Upper lobe of left lung (tissue), 6 donors: ENCODE data around the gene MFAP4. TPM values are rescaled to one million over a fixed set of nuclear protein-coding genes. Genes with fewer than 3 reads are reported as not detected.

ENCODE experiments used
- ATAC-seq, 2 donors: fragments of 200-7000 bp; cut with Tn5 transposase; one replicate each; pipeline ENCODE4 v1.9.1; 2022; ENCODE audit warnings: mild to moderate bottlenecking in 2 of 2, moderate library complexity in 2 of 2; ENCODE audit not compliant: low FRiP score in 2 of 2
- DNase-seq, 2 donors: peaks; one replicate each; pipeline ENCODE4 v3.0.0-alpha.2; 2019 to 2020
- H3K27ac ChIP-seq, 4 donors: fragments of 200-600 bp; sonication (generic); one replicate each; pipeline ENCODE4 v1.5.1; 2016 to 2019
- H3K27me3 ChIP-seq, 4 donors: fragments of 200-600 bp; sonication (generic); one replicate each; pipeline ENCODE4 v1.5.1; 2017 to 2019
- H3K36me3 ChIP-seq, 4 donors: fragments of 200-600 bp; sonication (generic); one replicate each; pipeline ENCODE4 v1.5.1; 2016 to 2019
- H3K4me1 ChIP-seq, 4 donors: fragments of 200-600 bp; sonication (generic); one replicate each; pipeline ENCODE4 v1.5.1; 2018 to 2019
- H3K4me3 ChIP-seq, 4 donors: fragments of 200-600 bp; sonication (generic); one replicate each; pipeline ENCODE4 v1.5.1; 2017 to 2019; ENCODE audit warnings: mild to moderate bottlenecking in 2 of 4, moderate library complexity in 1 of 4
- H3K9me3 ChIP-seq, 4 donors: fragments of 200-600 bp; sonication (generic); one replicate each; pipeline ENCODE4 v1.5.1; 2018 to 2019
- EP300 ChIP-seq, 4 donors: sonication (generic); formaldehyde crosslinking; IDR thresholded peaks; one replicate each; pipeline ENCODE4 v1.5.1; 2017; ENCODE audit warnings: antibody characterized with exemption in 4 of 4, control low read depth in 2 of 4
- POLR2A ChIP-seq, 4 donors: fragments of 450-650 bp; IDR thresholded peaks; one replicate each; pipeline ENCODE4 v1.5.1; 2016 to 2017; ENCODE audit warnings: antibody characterized with exemption in 4 of 4, mild to moderate bottlenecking in 2 of 4
- POLR2AphosphoS5 ChIP-seq, 2 donors: sonication (generic); formaldehyde crosslinking; IDR thresholded peaks; one replicate each; pipeline ENCODE4 v1.5.1; 2017; ENCODE audit warnings: antibody characterized with exemption in 2 of 2
- WGBS, 2 donors: methylation state at CpG; one replicate each; pipeline ENCODE4 v1.1.5; 2017 to 2018; 5-methylcytosine and 5-hydroxymethylcytosine counted together
- total RNA-seq, 6 donors: library from RNA; depleted of rRNA in 4 of 6; stranded (reverse); fragments of >200 nt in 4 of 6; gene quantifications; one replicate each; pipeline versions ENCODE4 v1.1.0 to v1.2.1, GENCODE V29; 2016 to 2021
- TF ChIP-seq, protein P1 (sequence below), 6 experiments: fragments of 450-650 bp in 4 of 6; fragments of 200-600 bp in 2 of 6; sonication (generic) in 2 of 6; IDR thresholded peaks; one replicate each; pipeline ENCODE4 v1.5.1; 2016 to 2019; ENCODE audit warnings: antibody characterized with exemption in 6 of 6
- donor health status: DM: no; HTN: no; CAD: no; lungs with moderate emphysema.
- donor health status: DM: no; HTN: yes; CAD: no; lungs with severe emphysema.

MFAP4 gene
- total RNA-seq, 6 donors from 2014 or later, result 24.1 to 280 (median 175) TPM

- 90 to 91% methylated on average over 9 of the region's 9 CpGs for WGBS, 2 donors
- Histone ChIP-seq H3K36me3 (no peaks in the 10 kb centered on the region), H3K9me3 (no peaks in the 10 kb centered on the region), H3K4me1 (peaks cover 28 to 40% (median 32%) of the 10 kb centered on the region in 4 donors), H3K4me3 (no peak overlapping the region), H3K27ac (no peak overlapping the region), H3K27me3 (no peaks in the 10 kb centered on the region)
- TF ChIP-seq POLR2A (IDR thresholded peaks at IDR 0.05) (no peak), EP300 (IDR thresholded peaks at IDR 0.05) (no peak), POLR2AphosphoS5 (IDR thresholded peaks at IDR 0.05) (no peak)
- TF ChIP-seq, protein P1, sequence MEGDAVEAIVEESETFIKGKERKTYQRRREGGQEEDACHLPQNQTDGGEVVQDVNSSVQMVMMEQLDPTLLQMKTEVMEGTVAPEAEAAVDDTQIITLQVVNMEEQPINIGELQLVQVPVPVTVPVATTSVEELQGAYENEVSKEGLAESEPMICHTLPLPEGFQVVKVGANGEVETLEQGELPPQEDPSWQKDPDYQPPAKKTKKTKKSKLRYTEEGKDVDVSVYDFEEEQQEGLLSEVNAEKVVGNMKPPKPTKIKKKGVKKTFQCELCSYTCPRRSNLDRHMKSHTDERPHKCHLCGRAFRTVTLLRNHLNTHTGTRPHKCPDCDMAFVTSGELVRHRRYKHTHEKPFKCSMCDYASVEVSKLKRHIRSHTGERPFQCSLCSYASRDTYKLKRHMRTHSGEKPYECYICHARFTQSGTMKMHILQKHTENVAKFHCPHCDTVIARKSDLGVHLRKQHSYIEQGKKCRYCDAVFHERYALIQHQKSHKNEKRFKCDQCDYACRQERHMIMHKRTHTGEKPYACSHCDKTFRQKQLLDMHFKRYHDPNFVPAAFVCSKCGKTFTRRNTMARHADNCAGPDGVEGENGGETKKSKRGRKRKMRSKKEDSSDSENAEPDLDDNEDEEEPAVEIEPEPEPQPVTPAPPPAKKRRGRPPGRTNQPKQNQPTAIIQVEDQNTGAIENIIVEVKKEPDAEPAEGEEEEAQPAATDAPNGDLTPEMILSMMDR (IDR thresholded peaks at IDR 0.05), result no peak
- ATAC-seq (no peak), DNase-seq (no peak)
Observed at GRCh38 chr17:19365833-19366636, 21.0 kb downstream of the MFAP4 start.

DNA sequence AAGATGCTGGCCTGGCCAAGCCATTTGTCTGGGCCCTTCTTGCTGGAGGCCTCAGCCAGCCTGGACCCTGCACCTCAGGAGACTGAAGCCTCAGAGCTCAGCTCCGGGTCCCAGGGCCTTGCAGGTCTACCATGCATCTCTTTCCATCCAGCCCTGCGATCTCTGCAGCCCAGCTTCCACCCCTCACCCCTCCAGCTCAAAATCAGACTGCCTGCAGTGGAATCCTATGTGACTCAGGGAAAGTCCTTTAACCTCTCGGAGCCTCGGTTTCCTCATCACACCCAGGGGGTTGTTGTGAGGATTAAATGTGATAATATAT, 21.5 kb downstream of the MFAP4 start:
- Histone ChIP-seq H3K36me3 (no peaks in the 10 kb centered on the region), H3K4me3 (no peak overlapping the region), H3K27me3 (no peaks in the 10 kb centered on the region), H3K9me3 (no peaks in the 10 kb centered on the region), H3K4me1 (peaks cover 22 to 34% (median 27%) of the 10 kb centered on the region in 4 donors), H3K27ac (no peak overlapping the region)
- no peak for DNase-seq
- TF ChIP-seq POLR2AphosphoS5 (IDR thresholded peaks at IDR 0.05), result no peak
- 93 to 96% methylated on average over 4 of the region's 4 CpGs for WGBS, 2 donors
- no peak for ATAC-seq

GRCh38 chr17:19364699-19365498, 22.1 kb downstream of the MFAP4 start:
- no peak overlapping the region for H3K4me3 ChIP-seq
- no peaks in the 10 kb centered on the region for H3K27me3 ChIP-seq
- no peaks in the 10 kb centered on the region for H3K9me3 ChIP-seq
- WGBS, 2 donors, result 81 to 89% methylated on average over 8 to 13 of the region's 14 CpGs
- TF ChIP-seq POLR2AphosphoS5 (IDR thresholded peaks at IDR 0.05) (no peak), POLR2A (IDR thresholded peaks at IDR 0.05) (no peak), EP300 (IDR thresholded peaks at IDR 0.05) (no peak)
- TF ChIP-seq, protein P1 (IDR thresholded peaks at IDR 0.05), result no peak
- no peaks in the 10 kb centered on the region for H3K36me3 ChIP-seq
- H3K4me1 ChIP-seq, result peaks cover 17 to 29% (median 21%) of the 10 kb centered on the region in 4 donors
- H3K27ac ChIP-seq, result no peak overlapping the region
- DNase-seq (peak in 1 of 2 donors; percentile 51), ATAC-seq (no peak)

DNA sequence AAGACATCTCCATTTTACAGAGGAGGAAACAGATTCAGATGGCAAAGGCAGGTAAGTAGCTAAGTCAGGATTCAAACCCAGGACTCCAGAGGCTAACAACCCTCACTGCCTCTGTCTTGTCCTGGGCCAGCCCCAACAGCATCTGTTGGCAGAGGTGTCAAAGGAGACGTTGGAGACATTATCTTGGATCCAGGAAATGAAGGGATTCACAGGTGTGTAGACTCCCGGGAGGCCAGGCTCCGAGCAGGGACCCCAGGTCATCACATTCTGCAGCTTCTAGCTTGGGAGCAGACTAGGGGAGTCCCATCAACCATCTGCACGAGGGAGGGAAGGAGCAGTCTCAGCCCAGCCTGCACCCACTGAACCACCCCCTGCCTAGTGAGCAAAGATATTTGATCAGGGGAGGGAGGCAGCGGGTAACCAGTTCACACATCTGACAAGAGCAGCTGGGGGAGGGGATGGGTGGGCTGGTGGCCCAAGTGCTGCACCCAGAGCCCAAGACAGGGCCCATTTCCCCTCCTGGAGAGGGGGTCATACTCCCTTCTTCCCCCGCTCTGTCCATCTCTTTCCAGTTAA, 23.4 kb downstream of the MFAP4 start:
- Histone ChIP-seq H3K27ac (no peak overlapping the region), H3K4me3 (no peak overlapping the region)
- 49 to 59% methylated on average over 5 to 6 of the region's 6 CpGs for WGBS, 2 donors

More for the DNA sequence above, 23.4 kb downstream of the MFAP4 start:
- Histone ChIP-seq H3K4me1 (peaks cover 11 to 16% (median 13%) of the 10 kb centered on the region in 4 donors), H3K36me3 (no peaks in the 10 kb centered on the region), H3K27me3 (no peaks in the 10 kb centered on the region), H3K9me3 (no peaks in the 10 kb centered on the region)
- DNase-seq (no peak), ATAC-seq (no peak)
- no peak for TF ChIP-seq EP300 (IDR thresholded peaks at IDR 0.05)
- no peak for TF ChIP-seq POLR2A (IDR thresholded peaks at IDR 0.05)
- TF ChIP-seq POLR2AphosphoS5 (IDR thresholded peaks at IDR 0.05), result no peak
- TF ChIP-seq, protein P1 (IDR thresholded peaks at IDR 0.05), result no peak
